HEK293 (cell line): ENCODE measurements around the gene ZBTB4.
"Not testable (repeated sequence)": the region's sequence is repeated elsewhere in the genome, so short reads cannot be mapped to it uniquely, and the experiment has no call there.

Experiments used
- CTCF ChIA-PET: fragments of 350-600 bp; formaldehyde crosslinking; extraction: SDS; loops from one replicate; lab custom pipeline; 2021; ENCODE audit warnings: antibody characterized with exemption; lab: Yijun Ruan, JAX
- POLR2A ChIA-PET: fragments of 300-600 bp; formaldehyde crosslinking; extraction: SDS; loops from one replicate; lab custom pipeline; 2020; ENCODE audit warnings: antibody characterized with exemption, inconsistent platforms; lab: Yijun Ruan, JAX
- H3K27ac ChIP-seq: fragments of 200-500 bp; sonication (Bioruptor generic); 2 replicates; pipeline ENCODE4 v1.5.1; 2014; ENCODE audit warnings: low read depth, low read length, control low read depth, inconsistent platforms; ENCODE audit errors: extremely low read depth
- H3K36me3 ChIP-seq, 2 experiments: fragments of 200-500 bp in 1 of 2; sonication (Bioruptor generic) in 1 of 2; 1 replicate in 1 of 2; 2 replicates in 1 of 2; pipeline ENCODE4 v1.5.1; 2014 to 2017; ENCODE audit warnings: inconsistent platforms in 2 of 2, low read length in 2 of 2; ENCODE audit not compliant: control insufficient read depth in 2 of 2, insufficient read depth in 1 of 2
- H3K4me1 ChIP-seq: fragments of 200-500 bp; sonication (Bioruptor generic); 2 replicates; pipeline ENCODE4 v1.5.1; 2014; ENCODE audit warnings: mild to moderate bottlenecking, low read length, inconsistent platforms; ENCODE audit not compliant: control insufficient read depth, insufficient read depth
- H3K4me3 ChIP-seq: 2 replicates; pipeline ENCODE4 v1.5.1; 2011; ENCODE audit warnings: low read depth, mild to moderate bottlenecking, control low read depth, low read length, moderate library complexity
- H3K9me3 ChIP-seq: fragments of 200-500 bp; sonication (Bioruptor generic); 2 replicates; pipeline ENCODE4 v1.5.1; 2014; ENCODE audit warnings: low read depth, low read length, inconsistent platforms; ENCODE audit not compliant: control insufficient read depth, insufficient read depth
- BCL11B ChIP-seq: fragments of 450-650 bp; formaldehyde crosslinking; IDR thresholded peaks from 2 replicates; pipeline ENCODE4 v1.5.1; 2016; ENCODE audit warnings: low read depth, missing biosample characterization, missing genetic modification characterization
- BCL6B ChIP-seq: fragments of 450-650 bp; formaldehyde crosslinking; IDR thresholded peaks from 2 replicates; pipeline ENCODE4 v1.5.1; 2017; ENCODE audit warnings: missing biosample characterization, missing genetic modification characterization
- CTCF ChIP-seq: fragments of 450-650 bp; formaldehyde crosslinking; IDR thresholded peaks from 2 replicates; pipeline ENCODE4 v1.5.1; 2016; ENCODE audit warnings: missing biosample characterization, missing genetic modification characterization
- FEZF1 ChIP-seq: fragments of 450-650 bp; formaldehyde crosslinking; IDR thresholded peaks from 2 replicates; pipeline ENCODE4 v1.5.1; 2016; ENCODE audit warnings: missing biosample characterization, missing genetic modification characterization
- GLI4 ChIP-seq: fragments of 450-650 bp; formaldehyde crosslinking; IDR thresholded peaks from 2 replicates; pipeline ENCODE4 v1.5.1; 2016; ENCODE audit warnings: missing biosample characterization, missing genetic modification characterization
- INSM2 ChIP-seq: fragments of 450-650 bp; formaldehyde crosslinking; IDR thresholded peaks from 2 replicates; pipeline ENCODE4 v1.5.1; 2016; ENCODE audit warnings: missing biosample characterization, missing genetic modification characterization
- PRDM4 ChIP-seq: fragments of 450-650 bp; formaldehyde crosslinking; IDR thresholded peaks from 2 replicates; pipeline ENCODE4 v1.5.1; 2017; ENCODE audit warnings: missing biosample characterization, missing genetic modification characterization
- TCF7L2 ChIP-seq: IDR thresholded peaks from 2 replicates; pipeline ENCODE4 v1.6.1; 2011; ENCODE audit warnings: low read depth, mild to moderate bottlenecking, inconsistent platforms, low read length, moderate library complexity, borderline replicate concordance
- WT1 ChIP-seq: fragments of 450-650 bp; formaldehyde crosslinking; IDR thresholded peaks from 2 replicates; pipeline ENCODE4 v1.5.1; 2016; ENCODE audit warnings: missing biosample characterization, missing genetic modification characterization
- ZBTB8A ChIP-seq: fragments of 450-650 bp; formaldehyde crosslinking; IDR thresholded peaks from 2 replicates; pipeline ENCODE4 v1.5.1; 2016; ENCODE audit warnings: missing biosample characterization, missing genetic modification characterization
- ZFHX2 ChIP-seq: fragments of 450-650 bp; formaldehyde crosslinking; conservative IDR thresholded peaks from 2 replicates; pipeline ENCODE4 v1.5.1; 2016; ENCODE audit warnings: missing biosample characterization, missing genetic modification characterization
- ZNF202 ChIP-seq: fragments of 450-650 bp; formaldehyde crosslinking; IDR thresholded peaks from 2 replicates; pipeline ENCODE4 v1.5.1; 2016; ENCODE audit warnings: missing biosample characterization, missing genetic modification characterization, borderline replicate concordance
- ZNF26 ChIP-seq: fragments of 450-650 bp; formaldehyde crosslinking; IDR thresholded peaks from 2 replicates; pipeline ENCODE4 v1.5.1; 2016; ENCODE audit warnings: missing biosample characterization, missing genetic modification characterization
- ZNF274 ChIP-seq, 2 experiments: fragments of 200-500 bp in 1 of 2; fragments of 450-650 bp in 1 of 2; sonication (Bioruptor generic) in 1 of 2; formaldehyde crosslinking in 1 of 2; IDR thresholded peaks; 2 replicates each; pipeline versions ENCODE4 v1.5.1 to v1.6.1; 2014 to 2016; ENCODE audit warnings: borderline replicate concordance in 1 of 2, inconsistent platforms in 1 of 2, low read length in 1 of 2, missing biosample characterization in 1 of 2, missing genetic modification characterization in 1 of 2
- ZNF311 ChIP-seq: fragments of 450-650 bp; formaldehyde crosslinking; IDR thresholded peaks from 2 replicates; pipeline ENCODE4 v1.5.1; 2017; ENCODE audit warnings: missing biosample characterization, missing genetic modification characterization, borderline replicate concordance
- ZNF335 ChIP-seq: fragments of 450-650 bp; formaldehyde crosslinking; conservative IDR thresholded peaks from 2 replicates; pipeline ENCODE4 v1.5.1; 2016; ENCODE audit warnings: missing biosample characterization, missing genetic modification characterization
- ZNF561 ChIP-seq: fragments of 450-650 bp; IDR thresholded peaks from 2 replicates; pipeline ENCODE4 v1.5.1; 2018; ENCODE audit warnings: missing biosample characterization, missing genetic modification characterization, borderline replicate concordance

Gene ZBTB4

GRCh38 chr17:7483255-7484066 is 4.0 kb upstream of the ZBTB4 start (continued):
- TF ChIP-seq ZNF26 (tag by site-specific recombination), result no peak
- TF ChIP-seq FEZF1, result no peak
- TF ChIP-seq GLI4 (tag by site-specific recombination), result no peak
- TF ChIP-seq ZFHX2 (tag by site-specific recombination), result no peak
- TF ChIP-seq ZNF311 (tag by site-specific recombination), result no peak
- peak; percentile 83 for TF ChIP-seq CTCF (tag by site-specific recombination)
- peak; percentile 33; the same call in 1 of the 2 replicates for TF ChIP-seq ZBTB8A
- TF ChIP-seq WT1 (tag by site-specific recombination), result peak; percentile 78
- TF ChIP-seq ZNF561 (tag by site-specific recombination), result 0 out of 2 replicates have a peak, but pooled peaks have one; percentile 52
- TF ChIP-seq ZNF274 (IDR thresholded peaks at IDR 0.05; ENCODE audit: low read length), result no peak
- TF ChIP-seq ZNF274 (tag by site-specific recombination; IDR thresholded peaks at IDR 0.05; ENCODE audit: borderline replicate concordance), result no peak
- no peak; the same call in 1 of the 2 replicates for TF ChIP-seq BCL11B (tag by site-specific recombination)
- peak; percentile 92 for TF ChIP-seq ZNF335 (tag by site-specific recombination)
- peak; percentile 40; the same call in 1 of the 2 replicates for TF ChIP-seq INSM2 (tag by site-specific recombination)
- no peak for TF ChIP-seq ZNF202 (tag by site-specific recombination)
- TF ChIP-seq PRDM4 (tag by site-specific recombination), result peak; percentile 55
- no peak for TF ChIP-seq TCF7L2
- no peak for TF ChIP-seq BCL6B (tag by site-specific recombination)

GRCh38 chr17:7482742-7483088 is 3.3 kb upstream of the ZBTB4 start:
- Histone ChIP-seq H3K36me3 (peaks cover 4 to 19% of the 10 kb centered on the region in 2 experiments; a peak in 2 of 3 replicates), H3K27ac (peak overlapping the region; percentile 100), H3K4me1 (peaks cover 25% of the 10 kb centered on the region)
- H3K4me3 ChIP-seq, H3K9me3 ChIP-seq, CTCF ChIA-PET: not testable (repeated sequence)
- POLR2A ChIA-PET, result interaction anchor here (0.6 to 3.3 kb wide), 2 partner anchors 32 to 101 kb away, joined by 3 to 14 read pairs; partner anchors contain the start of gene MPDU1

- ChIA-PET CTCF (interaction anchor here (0.6 to 1.1 kb wide), 4 partner anchors 45 to 572 kb away, joined by 3 to 5 read pairs (median 4); partner anchors contain the start of gene TMEM102), POLR2A (interaction anchor here (0.6 to 3.9 kb wide), 2 partner anchors 33 to 78 kb away, joined by 3 to 27 read pairs; partner anchors contain the start of gene TMEM256)
- H3K4me3 ChIP-seq, H3K27ac ChIP-seq, H3K9me3 ChIP-seq: not testable (repeated sequence)
- peaks cover 3 to 12% of the 10 kb centered on the region in 2 experiments; a peak in 2 of 3 replicates for H3K36me3 ChIP-seq
- H3K4me1 ChIP-seq, result peaks cover 25% of the 10 kb centered on the region
Measured at GRCh38 chr17:7481842-7482741, 2.7 kb upstream of the ZBTB4 start.
